ENCODE results near the gene PTCD1.

PTCD1 gene

GRCh38 chr7:99381664-99382075 lies 56.9 kb downstream of the PTCD1 start:
- TF ChIP-seq, protein P1, sequence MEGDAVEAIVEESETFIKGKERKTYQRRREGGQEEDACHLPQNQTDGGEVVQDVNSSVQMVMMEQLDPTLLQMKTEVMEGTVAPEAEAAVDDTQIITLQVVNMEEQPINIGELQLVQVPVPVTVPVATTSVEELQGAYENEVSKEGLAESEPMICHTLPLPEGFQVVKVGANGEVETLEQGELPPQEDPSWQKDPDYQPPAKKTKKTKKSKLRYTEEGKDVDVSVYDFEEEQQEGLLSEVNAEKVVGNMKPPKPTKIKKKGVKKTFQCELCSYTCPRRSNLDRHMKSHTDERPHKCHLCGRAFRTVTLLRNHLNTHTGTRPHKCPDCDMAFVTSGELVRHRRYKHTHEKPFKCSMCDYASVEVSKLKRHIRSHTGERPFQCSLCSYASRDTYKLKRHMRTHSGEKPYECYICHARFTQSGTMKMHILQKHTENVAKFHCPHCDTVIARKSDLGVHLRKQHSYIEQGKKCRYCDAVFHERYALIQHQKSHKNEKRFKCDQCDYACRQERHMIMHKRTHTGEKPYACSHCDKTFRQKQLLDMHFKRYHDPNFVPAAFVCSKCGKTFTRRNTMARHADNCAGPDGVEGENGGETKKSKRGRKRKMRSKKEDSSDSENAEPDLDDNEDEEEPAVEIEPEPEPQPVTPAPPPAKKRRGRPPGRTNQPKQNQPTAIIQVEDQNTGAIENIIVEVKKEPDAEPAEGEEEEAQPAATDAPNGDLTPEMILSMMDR (IDR thresholded peaks at IDR 0.05; ENCODE audit: borderline replicate concordance, insufficient read depth, low read depth, low read length), result no peak
- peak overlapping the region; percentile 53 for H3K4me3 ChIP-seq (ENCODE audit: low read depth, low read length)

DNA sequence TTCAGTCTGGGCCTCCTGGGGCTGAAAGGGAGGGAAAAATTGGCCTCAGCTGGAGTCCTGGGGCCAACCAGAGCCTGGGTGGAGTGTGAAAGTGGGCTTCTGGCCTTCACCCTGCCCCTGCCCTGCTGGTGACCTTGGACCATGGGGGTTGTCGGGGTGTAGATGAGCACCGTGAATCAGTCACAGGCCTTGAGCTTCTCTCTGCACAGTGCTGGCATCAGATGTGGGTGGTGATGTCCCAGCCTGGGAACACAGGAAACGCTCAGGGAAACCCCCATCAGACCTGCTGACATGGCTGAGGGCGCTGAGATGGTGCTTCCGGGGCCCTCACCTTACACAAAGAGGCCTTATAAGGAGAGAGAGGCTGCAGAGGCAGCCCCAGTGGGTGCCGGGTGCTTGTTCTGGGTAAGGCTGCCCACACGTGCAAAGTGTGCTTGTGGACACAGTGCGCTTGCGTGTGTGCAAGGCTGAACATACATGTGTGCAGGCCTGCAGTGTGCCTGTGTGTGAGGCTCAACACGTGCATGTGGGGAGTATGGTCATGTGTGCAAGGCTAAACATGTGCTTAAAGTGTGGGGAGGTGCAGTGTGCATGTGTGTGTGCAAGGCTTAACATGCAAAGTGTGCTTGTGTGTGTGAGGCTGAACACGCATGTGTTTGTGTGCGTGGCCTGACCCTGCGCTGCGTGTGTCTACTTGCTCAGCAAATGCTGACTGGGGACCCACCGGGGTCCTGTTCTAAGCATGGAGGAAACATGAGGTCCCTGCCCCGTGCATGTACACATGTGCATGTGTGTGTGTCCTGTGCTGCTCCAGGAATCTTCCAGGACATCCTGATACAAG lies 57.6 kb downstream of the PTCD1 start:
- H3K4me3 ChIP-seq (ENCODE audit: low read depth, low read length), result peak overlapping the region; percentile 53

GRCh38 chr7:99380032-99380822 lies 58.4 kb downstream of the PTCD1 start:
- H3K4me3 ChIP-seq (ENCODE audit: low read depth, low read length), result peak overlapping the region; percentile 53
- TF ChIP-seq, protein P1 (IDR thresholded peaks at IDR 0.05; ENCODE audit: borderline replicate concordance, insufficient read depth, low read depth, low read length), result no peak

More for the DNA sequence above, 57.6 kb downstream of the PTCD1 start:
- TF ChIP-seq, protein P1 (IDR thresholded peaks at IDR 0.05; ENCODE audit: borderline replicate concordance, insufficient read depth, low read depth, low read length), result no peak

DNA sequence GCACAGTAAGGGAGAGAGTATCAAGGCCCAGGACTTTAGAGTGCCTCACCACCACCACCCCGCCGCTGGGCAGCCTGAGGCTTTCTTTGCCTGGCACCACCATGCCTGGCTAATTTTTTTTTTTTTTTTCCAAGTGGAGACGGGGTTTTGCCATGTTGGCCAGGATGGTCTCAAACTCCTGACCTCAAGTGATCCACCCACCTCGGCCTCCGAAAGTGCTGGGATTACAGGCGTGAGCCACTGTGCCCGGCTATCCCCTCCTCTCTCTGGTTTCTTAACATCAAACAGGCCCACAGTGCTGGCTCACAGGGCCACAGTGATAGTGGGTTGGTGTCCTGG lies 58.9 kb downstream of the PTCD1 start:
- H3K4me3 ChIP-seq (ENCODE audit: low read depth, low read length), result peak overlapping the region; percentile 53

DNA sequence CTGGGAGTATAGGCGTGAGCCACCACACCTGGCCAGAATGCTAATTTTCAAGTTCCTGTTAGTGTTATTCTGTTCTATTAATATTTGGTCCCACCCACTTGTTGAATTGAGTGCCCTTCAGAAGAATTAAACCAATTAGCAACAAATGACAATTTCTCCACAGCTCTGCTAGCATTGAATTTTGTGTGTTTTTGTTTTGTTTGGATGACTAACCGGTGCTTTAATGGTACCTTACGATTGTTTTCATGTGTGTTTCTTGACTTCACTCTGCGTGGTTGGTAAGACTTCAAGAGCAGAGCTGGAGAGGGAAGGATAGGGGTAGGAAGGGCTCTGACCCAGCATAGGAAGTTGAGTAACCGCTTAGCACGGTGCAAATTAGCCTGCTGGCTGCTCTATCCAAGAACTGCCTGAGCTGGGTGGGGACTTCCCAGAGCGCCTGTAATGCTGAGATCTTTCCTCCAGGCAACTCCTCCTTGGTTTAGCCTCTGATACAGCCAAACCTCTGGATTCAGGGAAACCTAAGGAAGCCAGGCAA lies 59.5 kb downstream of the PTCD1 start:
- H3K4me3 ChIP-seq (ENCODE audit: low read depth, low read length), result peak overlapping the region; percentile 53
- TF ChIP-seq, protein P1 (IDR thresholded peaks at IDR 0.05; ENCODE audit: borderline replicate concordance, insufficient read depth, low read depth, low read length), result no peak

GRCh38 chr7:99375070-99375807 lies 63.4 kb downstream of the PTCD1 start:
- peak overlapping the region; percentile 60 for H3K4me3 ChIP-seq (ENCODE audit: low read depth, low read length)

More at GRCh38 chr7:99375070-99375807, 63.4 kb downstream of the PTCD1 start:
- TF ChIP-seq, protein P1 (IDR thresholded peaks at IDR 0.05; ENCODE audit: borderline replicate concordance, insufficient read depth, low read depth, low read length), result no peak
